Measurements from ENCODE around the gene KBTBD13. TPM values are rescaled to one million over a fixed set of nuclear protein-coding genes. Genes with fewer than 3 reads are reported as not detected.

KBTBD13 gene
- total and polyA plus RNA-seq, 4 donors = 0.06 to 0.08 TPM; not detected in 2

GRCh38 chr15:65058394-65059368 lies 17.9 kb upstream of the KBTBD13 start:
- no peaks in the 10 kb centered on the region for H3K9me3 ChIP-seq (ENCODE audit: control insufficient read depth, insufficient read depth, low read length)
- H3K4me3 ChIP-seq (ENCODE audit: low read depth, low read length) = no peak overlapping the region
- 71% methylated on average over 11 of the region's 16 CpGs for WGBS (ENCODE audit: insufficient coverage)
- peaks cover 63% of the 10 kb centered on the region for H3K4me1 ChIP-seq (ENCODE audit: control insufficient read depth, insufficient read depth, low read length)
- peak in 2 of 6 donors; percentile 22 to 86 for DNase-seq (ENCODE audit: low read depth in 4 of 6, low spot score in 6 of 6)
- H3K36me3 ChIP-seq (ENCODE audit: control insufficient read depth, insufficient read depth, low read length) = peaks cover 9% of the 10 kb centered on the region
- H3K27ac ChIP-seq (ENCODE audit: low read depth, low read length) = no peak overlapping the region
- H3K27me3 ChIP-seq (ENCODE audit: control insufficient read depth, insufficient read depth, low read length) = no peaks in the 10 kb centered on the region

GRCh38 chr15:65059369-65059750 lies 17.2 kb upstream of the KBTBD13 start:
- DNase-seq (ENCODE audit: low read depth in 4 of 6, low spot score in 6 of 6) = no peak
- Histone ChIP-seq H3K27me3 (ENCODE audit: control insufficient read depth, insufficient read depth, low read length) (peaks cover 3% of the 10 kb centered on the region), H3K9me3 (ENCODE audit: control insufficient read depth, insufficient read depth, low read length) (no peaks in the 10 kb centered on the region), H3K4me1 (ENCODE audit: control insufficient read depth, insufficient read depth, low read length) (peaks cover 62% of the 10 kb centered on the region), H3K27ac (ENCODE audit: low read depth, low read length) (peak overlapping the region; percentile 3), H3K4me3 (ENCODE audit: low read depth, low read length) (no peak overlapping the region), H3K36me3 (ENCODE audit: control insufficient read depth, insufficient read depth, low read length) (peaks cover 9% of the 10 kb centered on the region)
- WGBS (ENCODE audit: insufficient coverage) = 88% methylated on average over 3 of the region's 3 CpGs

GRCh38 chr15:65059931-65060596 lies 16.5 kb upstream of the KBTBD13 start:
- peaks cover 6% of the 10 kb centered on the region for H3K36me3 ChIP-seq (ENCODE audit: control insufficient read depth, insufficient read depth, low read length)
- peak in 1 of 6 donors; percentile 26 for DNase-seq (ENCODE audit: low read depth in 4 of 6, low spot score in 6 of 6)
- H3K4me3 ChIP-seq (ENCODE audit: low read depth, low read length) = no peak overlapping the region
- peak overlapping the region; percentile 88 for H3K27ac ChIP-seq (ENCODE audit: low read depth, low read length)
- 53% methylated on average over 2 of the region's 4 CpGs for WGBS (ENCODE audit: insufficient coverage)
- H3K9me3 ChIP-seq (ENCODE audit: control insufficient read depth, insufficient read depth, low read length) = no peaks in the 10 kb centered on the region
- H3K4me1 ChIP-seq (ENCODE audit: control insufficient read depth, insufficient read depth, low read length) = peaks cover 60% of the 10 kb centered on the region
- H3K27me3 ChIP-seq (ENCODE audit: control insufficient read depth, insufficient read depth, low read length) = peaks cover 6% of the 10 kb centered on the region

GRCh38 chr15:65060641-65061397 lies 15.7 kb upstream of the KBTBD13 start:
- Histone ChIP-seq H3K36me3 (ENCODE audit: control insufficient read depth, insufficient read depth, low read length) (peaks cover 6% of the 10 kb centered on the region), H3K27me3 (ENCODE audit: control insufficient read depth, insufficient read depth, low read length) (peaks cover 13% of the 10 kb centered on the region), H3K4me3 (ENCODE audit: low read depth, low read length) (no peak overlapping the region), H3K27ac (ENCODE audit: low read depth, low read length) (peak overlapping the region; percentile 88), H3K9me3 (ENCODE audit: control insufficient read depth, insufficient read depth, low read length) (no peaks in the 10 kb centered on the region), H3K4me1 (ENCODE audit: control insufficient read depth, insufficient read depth, low read length) (peaks cover 61% of the 10 kb centered on the region)
- 52% methylated on average over 5 of the region's 6 CpGs for WGBS (ENCODE audit: insufficient coverage)
- DNase-seq (ENCODE audit: low read depth in 4 of 6, low spot score in 6 of 6) = peak in 3 of 6 donors; percentile 35 to 87 (median 51)

- peaks cover 25% of the 10 kb centered on the region for H3K27me3 ChIP-seq (ENCODE audit: control insufficient read depth, insufficient read depth, low read length)
- no peaks in the 10 kb centered on the region for H3K9me3 ChIP-seq (ENCODE audit: control insufficient read depth, insufficient read depth, low read length)
- peak overlapping the region; percentile 88 for H3K27ac ChIP-seq (ENCODE audit: low read depth, low read length)
- no peak overlapping the region for H3K4me3 ChIP-seq (ENCODE audit: low read depth, low read length)
- peaks cover 6% of the 10 kb centered on the region for H3K36me3 ChIP-seq (ENCODE audit: control insufficient read depth, insufficient read depth, low read length)
- DNase-seq (ENCODE audit: low read depth in 4 of 6, low spot score in 6 of 6) = no peak
- WGBS (ENCODE audit: insufficient coverage) = 80% methylated on average over 4 of the region's 5 CpGs
- peaks cover 61% of the 10 kb centered on the region for H3K4me1 ChIP-seq (ENCODE audit: control insufficient read depth, insufficient read depth, low read length)
Measured at GRCh38 chr15:65062061-65062460, 14.5 kb upstream of the KBTBD13 start.

- Histone ChIP-seq H3K4me1 (ENCODE audit: control insufficient read depth, insufficient read depth, low read length) (peaks cover 60% of the 10 kb centered on the region), H3K4me3 (ENCODE audit: low read depth, low read length) (no peak overlapping the region), H3K36me3 (ENCODE audit: control insufficient read depth, insufficient read depth, low read length) (peaks cover 2% of the 10 kb centered on the region), H3K9me3 (ENCODE audit: control insufficient read depth, insufficient read depth, low read length) (no peaks in the 10 kb centered on the region), H3K27ac (ENCODE audit: low read depth, low read length) (no peak overlapping the region), H3K27me3 (ENCODE audit: control insufficient read depth, insufficient read depth, low read length) (peaks cover 31% of the 10 kb centered on the region)
- WGBS (ENCODE audit: insufficient coverage) = 86% methylated on average over 4 of the region's 5 CpGs
- DNase-seq (ENCODE audit: low read depth in 4 of 6, low spot score in 6 of 6) = no peak
Measured at GRCh38 chr15:65062726-65063125, 13.8 kb upstream of the KBTBD13 start.

- Histone ChIP-seq H3K27ac (ENCODE audit: low read depth, low read length) (no peak overlapping the region), H3K4me1 (ENCODE audit: control insufficient read depth, insufficient read depth, low read length) (peaks cover 56% of the 10 kb centered on the region), H3K4me3 (ENCODE audit: low read depth, low read length) (peak overlapping the region; percentile 16), H3K27me3 (ENCODE audit: control insufficient read depth, insufficient read depth, low read length) (peaks cover 38% of the 10 kb centered on the region), H3K9me3 (ENCODE audit: control insufficient read depth, insufficient read depth, low read length) (no peaks in the 10 kb centered on the region), H3K36me3 (ENCODE audit: control insufficient read depth, insufficient read depth, low read length) (peaks cover 2% of the 10 kb centered on the region)
- DNase-seq (ENCODE audit: low read depth in 4 of 6, low spot score in 6 of 6) = no peak
- WGBS (ENCODE audit: insufficient coverage) = no CpG with 5 or more reads among the region's 3 CpGs
Measured at GRCh38 chr15:65066001-65066634, 10.4 kb upstream of the KBTBD13 start.

GRCh38 chr15:65066635-65067316 lies 9.8 kb upstream of the KBTBD13 start:
- H3K4me1 ChIP-seq (ENCODE audit: control insufficient read depth, insufficient read depth, low read length) = peaks cover 56% of the 10 kb centered on the region
- 28% methylated on average over 4 of the region's 9 CpGs for WGBS (ENCODE audit: insufficient coverage)
- no peaks in the 10 kb centered on the region for H3K9me3 ChIP-seq (ENCODE audit: control insufficient read depth, insufficient read depth, low read length)
- H3K27me3 ChIP-seq (ENCODE audit: control insufficient read depth, insufficient read depth, low read length) = peaks cover 38% of the 10 kb centered on the region
- peak overlapping the region; percentile 16 for H3K4me3 ChIP-seq (ENCODE audit: low read depth, low read length)
- H3K36me3 ChIP-seq (ENCODE audit: control insufficient read depth, insufficient read depth, low read length) = peaks cover 2% of the 10 kb centered on the region
- peak overlapping the region; percentile 58 for H3K27ac ChIP-seq (ENCODE audit: low read depth, low read length)
- DNase-seq (ENCODE audit: low read depth in 4 of 6, low spot score in 6 of 6) = no peak

Data from spinal cord (tissue), 10 donors.